Osteocyte (in vitro differentiated cells): ENCODE measurements around the gene SND1. TPM values are rescaled to one million over a fixed set of nuclear protein-coding genes. Genes with fewer than 3 reads are reported as not detected.

ENCODE experiments used
- DNase-seq: peaks from one replicate; pipeline ENCODE4 v3.0.0; 2021; ENCODE audit warnings: mixed read lengths; ENCODE audit not compliant: unreplicated experiment; ENCODE audit errors: extremely low spot score
- H3K27ac Mint-ChIP-seq: one replicate; pipeline ENCODE4 v1.8.0; 2021; ENCODE audit warnings: mild to moderate bottlenecking, mixed read lengths; ENCODE audit not compliant: unreplicated experiment
- H3K27me3 Mint-ChIP-seq: one replicate; pipeline ENCODE4 v1.8.0; 2021; ENCODE audit warnings: mixed read lengths; ENCODE audit not compliant: unreplicated experiment
- H3K36me3 Mint-ChIP-seq: one replicate; pipeline ENCODE4 v1.8.0; 2021; ENCODE audit warnings: mixed read lengths; ENCODE audit not compliant: unreplicated experiment
- H3K4me1 Mint-ChIP-seq: one replicate; pipeline ENCODE4 v1.8.0; 2021; ENCODE audit warnings: mixed read lengths; ENCODE audit not compliant: unreplicated experiment
- H3K4me3 Mint-ChIP-seq: one replicate; pipeline ENCODE4 v1.8.0; 2021; ENCODE audit warnings: mild to moderate bottlenecking, moderate library complexity, mixed read lengths; ENCODE audit not compliant: unreplicated experiment
- H3K9me3 Mint-ChIP-seq: one replicate; pipeline ENCODE4 v1.8.0; 2021; ENCODE audit warnings: mixed read lengths; ENCODE audit not compliant: unreplicated experiment
- total RNA-seq: library from RNA; stranded (reverse); gene quantifications from 2 replicates; pipeline ENCODE4 v1.2.1, GENCODE V29; 2021
- TF ChIP-seq, protein P1 (sequence below): fragments of 200-600 bp; sonication (generic); IDR thresholded peaks from 2 replicates; pipeline ENCODE4 v1.5.0; 2021; ENCODE audit warnings: antibody characterized with exemption, mild to moderate bottlenecking, moderate library complexity

Gene SND1
- total RNA-seq, 1 donor from 2014 or later, result 229 TPM

DNA sequence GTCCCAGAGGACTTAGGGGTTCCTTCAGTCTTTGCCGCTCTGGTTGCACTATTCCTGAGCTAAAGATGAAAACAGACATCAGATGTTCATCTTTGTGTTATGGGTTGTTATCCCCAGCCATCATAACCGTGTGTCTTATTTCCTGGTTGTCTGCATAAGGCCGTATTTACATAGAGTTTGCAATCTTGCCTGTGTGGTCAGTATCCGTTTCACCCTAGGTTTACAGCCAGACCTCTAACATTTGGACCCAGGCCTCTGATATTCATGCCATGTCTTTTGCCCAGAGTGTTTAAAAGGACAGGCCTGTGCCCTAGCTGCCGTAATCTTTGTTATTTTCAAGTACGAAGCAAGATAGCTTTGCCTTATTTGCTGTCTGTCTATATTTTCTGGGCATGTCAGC is 352.6 kb downstream of the SND1 start:
- Mint-ChIP-seq H3K9me3 (no peaks in the 10 kb centered on the region), H3K4me3 (no peak overlapping the region), H3K36me3 (peaks cover 8% of the 10 kb centered on the region)

DNA sequence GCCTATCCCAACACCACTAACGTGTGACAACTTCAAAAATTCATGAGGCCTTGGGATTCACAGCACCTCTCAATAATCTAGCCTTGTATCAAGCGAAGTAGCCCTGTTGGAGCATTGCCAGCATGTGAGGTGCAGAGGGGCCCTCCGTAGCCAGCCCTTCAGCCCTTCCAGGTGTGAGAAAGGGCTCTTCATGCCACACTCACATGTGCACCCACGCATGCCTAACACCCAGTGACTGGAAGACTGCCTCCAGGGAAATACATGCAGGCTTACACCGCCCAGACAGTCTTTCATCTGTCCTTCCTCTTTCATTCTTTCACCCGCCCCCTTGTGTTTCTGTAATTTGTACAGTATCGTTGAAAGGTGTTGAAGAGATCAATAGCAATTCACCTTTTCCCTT is 353.1 kb downstream of the SND1 start:
- H3K36me3 Mint-ChIP-seq, result peaks cover 8% of the 10 kb centered on the region
- no peak overlapping the region for H3K4me3 Mint-ChIP-seq
- no peaks in the 10 kb centered on the region for H3K4me1 Mint-ChIP-seq
- H3K9me3 Mint-ChIP-seq, result no peaks in the 10 kb centered on the region
- TF ChIP-seq, protein P1, sequence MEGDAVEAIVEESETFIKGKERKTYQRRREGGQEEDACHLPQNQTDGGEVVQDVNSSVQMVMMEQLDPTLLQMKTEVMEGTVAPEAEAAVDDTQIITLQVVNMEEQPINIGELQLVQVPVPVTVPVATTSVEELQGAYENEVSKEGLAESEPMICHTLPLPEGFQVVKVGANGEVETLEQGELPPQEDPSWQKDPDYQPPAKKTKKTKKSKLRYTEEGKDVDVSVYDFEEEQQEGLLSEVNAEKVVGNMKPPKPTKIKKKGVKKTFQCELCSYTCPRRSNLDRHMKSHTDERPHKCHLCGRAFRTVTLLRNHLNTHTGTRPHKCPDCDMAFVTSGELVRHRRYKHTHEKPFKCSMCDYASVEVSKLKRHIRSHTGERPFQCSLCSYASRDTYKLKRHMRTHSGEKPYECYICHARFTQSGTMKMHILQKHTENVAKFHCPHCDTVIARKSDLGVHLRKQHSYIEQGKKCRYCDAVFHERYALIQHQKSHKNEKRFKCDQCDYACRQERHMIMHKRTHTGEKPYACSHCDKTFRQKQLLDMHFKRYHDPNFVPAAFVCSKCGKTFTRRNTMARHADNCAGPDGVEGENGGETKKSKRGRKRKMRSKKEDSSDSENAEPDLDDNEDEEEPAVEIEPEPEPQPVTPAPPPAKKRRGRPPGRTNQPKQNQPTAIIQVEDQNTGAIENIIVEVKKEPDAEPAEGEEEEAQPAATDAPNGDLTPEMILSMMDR, result no peak
- DNase-seq, result no peak
- H3K27me3 Mint-ChIP-seq, result no peaks in the 10 kb centered on the region
- H3K27ac Mint-ChIP-seq, result no peak overlapping the region

More for the DNA sequence above, 352.6 kb downstream of the SND1 start:
- DNase-seq, result no peak
- no peaks in the 10 kb centered on the region for H3K4me1 Mint-ChIP-seq
- no peak overlapping the region for H3K27ac Mint-ChIP-seq
- no peaks in the 10 kb centered on the region for H3K27me3 Mint-ChIP-seq
- TF ChIP-seq, protein P1, result no peak

DNA sequence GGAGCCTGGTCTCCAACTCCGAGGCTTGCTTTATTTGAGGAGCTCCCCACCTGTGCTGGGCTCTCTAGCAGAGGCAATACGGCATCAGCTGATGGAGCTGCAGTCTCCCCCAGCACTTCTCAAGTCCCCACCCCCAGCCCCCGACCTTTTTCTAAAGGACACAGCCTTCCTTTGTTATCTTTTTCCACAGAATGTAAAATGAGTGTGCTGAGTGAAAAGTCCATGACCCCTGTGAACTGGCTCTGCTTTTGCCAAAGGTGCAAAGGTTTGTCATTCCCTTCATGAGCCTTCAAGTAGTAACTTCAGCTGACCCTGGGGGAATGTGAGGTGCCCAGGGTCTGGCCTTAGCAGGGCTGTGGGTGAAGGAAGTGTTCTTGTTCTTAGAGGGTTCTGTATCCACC is 353.8 kb downstream of the SND1 start:
- H3K36me3 Mint-ChIP-seq, result peaks cover 7% of the 10 kb centered on the region
- no peaks in the 10 kb centered on the region for H3K9me3 Mint-ChIP-seq
- H3K4me1 Mint-ChIP-seq, result no peaks in the 10 kb centered on the region
- no peak overlapping the region for H3K4me3 Mint-ChIP-seq
- no peak for DNase-seq
- H3K27ac Mint-ChIP-seq, result no peak overlapping the region
- TF ChIP-seq, protein P1, result no peak
- H3K27me3 Mint-ChIP-seq, result no peaks in the 10 kb centered on the region

DNA sequence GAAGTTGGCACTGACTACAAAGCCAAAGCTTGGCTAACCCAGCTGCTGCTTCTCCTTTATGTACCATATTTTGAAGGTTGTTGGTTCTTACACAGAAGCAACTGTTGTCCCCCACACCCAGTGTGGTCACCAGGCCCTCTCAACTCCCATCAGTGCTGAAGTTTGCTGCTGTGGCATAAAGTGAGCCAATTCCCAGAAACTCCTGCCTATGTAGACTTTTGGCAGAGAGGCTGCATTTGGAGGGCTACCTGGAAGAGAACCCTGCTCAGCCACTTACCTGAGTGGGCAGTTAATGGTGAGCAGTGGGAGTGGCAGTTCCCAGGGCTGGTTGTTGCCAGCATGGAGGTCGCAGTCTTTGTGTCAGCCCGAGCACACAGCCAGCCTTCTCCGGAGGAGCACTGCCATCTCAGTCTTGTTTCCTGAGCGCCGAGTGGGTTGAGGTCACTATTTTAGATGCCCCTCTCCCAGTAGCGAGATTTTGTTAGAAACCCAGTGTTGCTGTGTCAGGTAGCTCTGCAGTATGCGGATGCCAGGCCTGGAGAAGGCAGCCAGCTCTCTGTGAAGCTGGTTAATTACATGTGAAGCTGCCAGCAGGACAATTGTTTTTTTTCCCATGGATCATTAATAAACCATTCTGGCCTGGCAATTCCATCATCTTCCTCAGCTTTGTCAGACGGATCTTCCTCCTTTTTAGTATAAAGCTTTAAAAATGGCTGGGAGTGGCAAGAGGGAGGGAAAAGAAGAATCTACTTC is 354.7 kb downstream of the SND1 start:
- TF ChIP-seq, protein P1, result no peak
- Mint-ChIP-seq H3K36me3 (peaks cover 5% of the 10 kb centered on the region), H3K27ac (no peak overlapping the region), H3K27me3 (no peaks in the 10 kb centered on the region), H3K4me3 (no peak overlapping the region), H3K9me3 (no peaks in the 10 kb centered on the region), H3K4me1 (peaks cover 8% of the 10 kb centered on the region)
- no peak for DNase-seq

DNA sequence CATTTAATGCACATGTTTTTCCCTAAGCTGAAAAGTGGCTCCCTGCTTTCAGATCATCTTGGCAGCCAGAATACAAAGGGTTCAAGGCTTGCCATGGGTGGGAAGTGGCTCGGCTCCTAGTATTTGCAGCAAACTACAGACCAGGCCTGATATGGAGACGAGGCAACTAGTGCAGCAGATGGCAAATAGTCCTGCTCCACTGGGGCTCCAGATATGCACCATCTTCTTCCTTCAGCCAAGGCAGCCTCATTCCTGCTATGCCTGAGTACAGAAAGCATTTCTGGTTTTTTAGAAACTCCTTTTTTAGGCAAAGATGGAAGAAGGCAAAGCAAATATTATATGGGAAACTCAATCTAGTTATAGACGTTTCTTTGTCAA is 355.3 kb downstream of the SND1 start:
- no peak overlapping the region for H3K27ac Mint-ChIP-seq
- H3K4me3 Mint-ChIP-seq, result no peak overlapping the region
- no peak for DNase-seq
- TF ChIP-seq, protein P1, result no peak
- H3K27me3 Mint-ChIP-seq, result no peaks in the 10 kb centered on the region
- peaks cover 8% of the 10 kb centered on the region for H3K4me1 Mint-ChIP-seq
- H3K36me3 Mint-ChIP-seq, result peaks cover 2% of the 10 kb centered on the region
- H3K9me3 Mint-ChIP-seq, result no peaks in the 10 kb centered on the region
